T-cell (primary cell): ENCODE results near the gene SDC1. TPM values are rescaled to one million over a fixed set of nuclear protein-coding genes. Genes with fewer than 3 reads are reported as not detected.

ENCODE experiments used
- ATAC-seq, 4 experiments: fragments of 200-7000 bp in 3 of 4; fragments of 150-1000 bp in 1 of 4; cut with Tn5 transposase; replicated peaks in 1 of 4; 1 replicate in 3 of 4; 2 replicates in 1 of 4; pipeline ENCODE4 v1.10.0; 2021; ENCODE audit warnings: moderate library complexity in 3 of 4, mild to moderate bottlenecking in 2 of 4, moderate number of reproducible peaks in 1 of 4
- CTCF ChIA-PET, 2 donors: fragments of 300-600 bp; sonication (Branson Sonifier 250); formaldehyde crosslinking; loops; one replicate each; lab custom pipeline; 2022; ENCODE audit warnings: antibody characterized with exemption in 2 of 2; lab: Charles Lee
- POLR2A ChIA-PET, 2 donors: fragments of 300-600 bp; sonication (Branson Sonifier 250); formaldehyde crosslinking; loops; one replicate each; lab custom pipeline; 2022; ENCODE audit warnings: antibody characterized with exemption in 2 of 2; lab: Charles Lee
- DNase-seq, 35 experiments: peaks; one replicate each; pipeline versions ENCODE4 v3.0.0 to v3.0.0-alpha.2; 2013 to 2023
- H3K27ac ChIP-seq: one replicate; pipeline ENCODE4 v1.5.1; 2013; ENCODE audit warnings: low read length
- H3K27me3 ChIP-seq, 2 experiments: replicated peaks in 1 of 2; 1 replicate in 1 of 2; 2 replicates in 1 of 2; pipeline versions ENCODE4 v1.6.1 to v1.7.0; 2013; ENCODE audit warnings: low read length in 1 of 2, mixed read lengths in 1 of 2; ENCODE audit not compliant: control insufficient read depth in 2 of 2, insufficient read depth in 2 of 2; ENCODE audit errors: extremely low read depth in 1 of 2
- H3K36me3 ChIP-seq, 2 donors: 1 replicate in 1 of 2; 2 replicates in 1 of 2; pipeline versions ENCODE4 v1.6.1 to v1.7.0; 2013; ENCODE audit warnings: low read length in 1 of 2; ENCODE audit not compliant: control insufficient read depth in 2 of 2, insufficient read depth in 1 of 2; ENCODE audit errors: extremely low read depth in 1 of 2
- H3K4me1 ChIP-seq, 2 experiments: 1 replicate in 1 of 2; 2 replicates in 1 of 2; pipeline versions ENCODE4 v1.6.1 to v1.7.0; 2013; ENCODE audit warnings: low read length in 2 of 2, mixed read lengths in 1 of 2; ENCODE audit not compliant: insufficient read depth in 2 of 2, control insufficient read depth in 1 of 2; ENCODE audit errors: extremely low read depth in 1 of 2
- H3K4me3 ChIP-seq, 2 donors: 1 replicate in 1 of 2; 2 replicates in 1 of 2; pipeline versions ENCODE4 v1.5.1 to v1.7.0; 2013; ENCODE audit warnings: mild to moderate bottlenecking in 2 of 2, low read length in 1 of 2, moderate library complexity in 1 of 2; ENCODE audit not compliant: control insufficient read depth in 1 of 2; ENCODE audit errors: extremely low read depth in 1 of 2
- H3K9me3 ChIP-seq: 2 replicates; pipeline ENCODE4 v1.7.0; 2013
- H3K27ac Mint-ChIP-seq, 2 donors: one replicate each; pipeline ENCODE4 v1.8.0; 2020 to 2021; ENCODE audit warnings: mild to moderate bottlenecking in 2 of 2, mixed read lengths in 2 of 2
- H3K27me3 Mint-ChIP-seq, 2 donors: one replicate each; pipeline ENCODE4 v1.8.0; 2021 to 2022; ENCODE audit warnings: mixed read lengths in 2 of 2
- H3K36me3 Mint-ChIP-seq: one replicate; pipeline ENCODE4 v1.8.0; 2021; ENCODE audit warnings: mixed read lengths
- H3K4me1 Mint-ChIP-seq, 3 donors: one replicate each; pipeline ENCODE4 v1.8.0; 2020 to 2022; ENCODE audit warnings: mixed read lengths in 3 of 3, mild to moderate bottlenecking in 1 of 3
- H3K4me3 Mint-ChIP-seq, 3 donors: one replicate each; pipeline ENCODE4 v1.8.0; 2020 to 2022; ENCODE audit warnings: mild to moderate bottlenecking in 3 of 3, mixed read lengths in 3 of 3, moderate library complexity in 3 of 3
- H3K9me3 Mint-ChIP-seq, 3 donors: one replicate each; pipeline ENCODE4 v1.8.0; 2020 to 2022; ENCODE audit warnings: mixed read lengths in 3 of 3
- WGBS: methylation state at CpG from one replicate; pipeline ENCODE4 v1.1.5; 2013; ENCODE audit warnings: missing lambda C conversion rate; ENCODE audit not compliant: insufficient coverage; 5-methylcytosine and 5-hydroxymethylcytosine counted together
- total RNA-seq, 35 experiments: library from RNA in 6 of 35; stranded (reverse) in 6 of 35; fragments of 120-200 nt in 1 of 35; gene quantifications; one replicate each; pipeline versions ENCODE4 v1.2.1 to v1.2.4 and lab custom pipeline; 2013 to 2026

Gene SDC1
- total RNA-seq, 5 donors from 2014 or later (not counting 1 experiment from before 2014, with no cell fraction given): 0.82 to 1.2 (median 0.99) TPM; not detected in 2

- CTCF ChIA-PET: no interaction called here
- H3K9me3 ChIP-seq: no peaks in the 10 kb centered on the region
- H3K4me1 ChIP-seq: no peaks in the 10 kb centered on the region
- DNase-seq: peak in 1 of 35 experiments; percentile 3
- no peak overlapping the region for H3K27ac ChIP-seq
- H3K9me3 Mint-ChIP-seq: no peaks in the 10 kb centered on the region
- H3K4me3 Mint-ChIP-seq: no peak overlapping the region
- no peak overlapping the region for H3K27ac Mint-ChIP-seq
- peaks cover 0 to 29% of the 10 kb centered on the region in 2 experiments for H3K27me3 ChIP-seq
- H3K27me3 Mint-ChIP-seq: no peaks in the 10 kb centered on the region
- no peaks in the 10 kb centered on the region for H3K4me1 Mint-ChIP-seq
- no peaks in the 10 kb centered on the region for H3K36me3 Mint-ChIP-seq
- H3K36me3 ChIP-seq: no peaks in the 10 kb centered on the region
- no peak for ATAC-seq
- WGBS: no CpG with 5 or more reads among the region's 2 CpGs
- H3K4me3 ChIP-seq: no peak overlapping the region
- POLR2A ChIA-PET: no interaction called here
These were observed 50.5 kb downstream of the SDC1 start for GRCh38 chr2:20174410-20174809.

GRCh38 chr2:20173496-20174402 lies 51.2 kb downstream of the SDC1 start:
- Histone ChIP-seq H3K27ac (no peak overlapping the region), H3K36me3 (no peaks in the 10 kb centered on the region), H3K27me3 (peaks cover 0 to 32% of the 10 kb centered on the region in 2 experiments), H3K9me3 (no peaks in the 10 kb centered on the region), H3K4me1 (no peaks in the 10 kb centered on the region), H3K4me3 (no peak overlapping the region)
- Mint-ChIP-seq H3K36me3 (no peaks in the 10 kb centered on the region), H3K9me3 (no peaks in the 10 kb centered on the region), H3K4me3 (no peak overlapping the region), H3K4me1 (no peaks in the 10 kb centered on the region), H3K27ac (no peak overlapping the region), H3K27me3 (no peaks in the 10 kb centered on the region)
- ATAC-seq (no peak), DNase-seq (no peak)
- ChIA-PET CTCF (no interaction called here), POLR2A (no interaction called here)
- 81% methylated on average over 10 of the region's 14 CpGs for WGBS

GRCh38 chr2:20173064-20173463 lies 51.9 kb downstream of the SDC1 start:
- Histone ChIP-seq H3K27me3 (peaks cover 0 to 34% of the 10 kb centered on the region in 2 experiments), H3K4me1 (no peaks in the 10 kb centered on the region), H3K4me3 (no peak overlapping the region), H3K9me3 (no peaks in the 10 kb centered on the region), H3K27ac (no peak overlapping the region), H3K36me3 (no peaks in the 10 kb centered on the region)
- no peaks in the 10 kb centered on the region for H3K4me1 Mint-ChIP-seq
- H3K27ac Mint-ChIP-seq: no peak overlapping the region
- DNase-seq (no peak), ATAC-seq (no peak)
- ChIA-PET POLR2A (no interaction called here), CTCF (no interaction called here)
- H3K27me3 Mint-ChIP-seq: peaks cover 0 to 3% of the 10 kb centered on the region in 2 donors
- H3K4me3 Mint-ChIP-seq: no peak overlapping the region
- 97% methylated on average over 3 of the region's 5 CpGs for WGBS
- no peaks in the 10 kb centered on the region for H3K9me3 Mint-ChIP-seq
- no peaks in the 10 kb centered on the region for H3K36me3 Mint-ChIP-seq

GRCh38 chr2:20172273-20173055 lies 52.5 kb downstream of the SDC1 start:
- H3K36me3 ChIP-seq: no peaks in the 10 kb centered on the region
- DNase-seq (no peak), ATAC-seq (no peak)
- peaks cover 0 to 4% of the 10 kb centered on the region in 2 donors for H3K27me3 Mint-ChIP-seq
- H3K27me3 ChIP-seq: peaks cover 0 to 37% of the 10 kb centered on the region in 2 experiments
- no peaks in the 10 kb centered on the region for H3K9me3 ChIP-seq
- H3K27ac ChIP-seq: no peak overlapping the region
- H3K27ac Mint-ChIP-seq: no peak overlapping the region
- ChIA-PET CTCF (no interaction called here), POLR2A (no interaction called here)
- no peak overlapping the region for H3K4me3 ChIP-seq
- no peaks in the 10 kb centered on the region for H3K36me3 Mint-ChIP-seq
- no peaks in the 10 kb centered on the region for H3K4me1 ChIP-seq
- no peaks in the 10 kb centered on the region for H3K4me1 Mint-ChIP-seq
- WGBS: 85% methylated on average over 4 of the region's 13 CpGs
- no peaks in the 10 kb centered on the region for H3K9me3 Mint-ChIP-seq
- no peak overlapping the region for H3K4me3 Mint-ChIP-seq

GRCh38 chr2:20171445-20171977 lies 53.4 kb downstream of the SDC1 start:
- Mint-ChIP-seq H3K4me3 (no peak overlapping the region), H3K27ac (no peak overlapping the region), H3K4me1 (no peaks in the 10 kb centered on the region), H3K9me3 (no peaks in the 10 kb centered on the region), H3K27me3 (peaks cover 0 to 6% of the 10 kb centered on the region in 2 donors), H3K36me3 (no peaks in the 10 kb centered on the region)
- ChIA-PET CTCF (no interaction called here), POLR2A (no interaction called here)
- Histone ChIP-seq H3K4me3 (no peak overlapping the region), H3K27me3 (peaks cover 0 to 42% of the 10 kb centered on the region in 2 experiments), H3K4me1 (no peaks in the 10 kb centered on the region), H3K27ac (no peak overlapping the region), H3K36me3 (no peaks in the 10 kb centered on the region), H3K9me3 (no peaks in the 10 kb centered on the region)
- ATAC-seq (no peak), DNase-seq (no peak)
- WGBS: 80% methylated on average over 1 of the region's 3 CpGs

- no peaks in the 10 kb centered on the region for H3K4me1 ChIP-seq
- H3K9me3 ChIP-seq: no peaks in the 10 kb centered on the region
- no peak for DNase-seq
- no peaks in the 10 kb centered on the region for H3K9me3 Mint-ChIP-seq
- peaks cover 0 to 6% of the 10 kb centered on the region in 2 donors for H3K27me3 Mint-ChIP-seq
- no peaks in the 10 kb centered on the region for H3K36me3 ChIP-seq
- H3K4me1 Mint-ChIP-seq: no peaks in the 10 kb centered on the region
- peaks cover 0 to 42% of the 10 kb centered on the region in 2 experiments for H3K27me3 ChIP-seq
- no peak overlapping the region for H3K4me3 Mint-ChIP-seq
- ChIA-PET POLR2A (no interaction called here), CTCF (no interaction called here)
- WGBS: 78% methylated on average over 9 of the region's 14 CpGs
- no peak overlapping the region for H3K4me3 ChIP-seq
- no peak overlapping the region for H3K27ac Mint-ChIP-seq
- ATAC-seq: no peak
- no peak overlapping the region for H3K27ac ChIP-seq
- no peaks in the 10 kb centered on the region for H3K36me3 Mint-ChIP-seq
These were observed 54.2 kb downstream of the SDC1 start for GRCh38 chr2:20170704-20171250.
